Parathyroid adenoma (tissue), 2 donors: ENCODE results near the gene CXCR4.

ENCODE experiments used
- H2AFZ ChIP-seq: fragments of 300-600 bp; sonication (generic); one replicate; pipeline ENCODE4 v1.7.0; 2017; ENCODE audit warnings: antibody characterized with exemption, mild to moderate bottlenecking
- H3K27ac ChIP-seq: fragments of 300-600 bp; sonication (generic); one replicate; pipeline ENCODE4 v1.7.0; 2017
- H3K27me3 ChIP-seq: fragments of 300-600 bp; sonication (generic); one replicate; pipeline ENCODE4 v1.7.0; 2017; ENCODE audit warnings: low read length; ENCODE audit not compliant: control insufficient read depth, insufficient read depth
- H3K36me3 ChIP-seq: fragments of 300-600 bp; sonication (generic); one replicate; pipeline ENCODE4 v1.7.0; 2017; ENCODE audit warnings: low read length; ENCODE audit not compliant: control insufficient read depth, insufficient read depth
- H3K4me1 ChIP-seq: fragments of 300-600 bp; sonication (generic); one replicate; pipeline ENCODE4 v1.7.0; 2017; ENCODE audit warnings: control low read depth
- H3K4me2 ChIP-seq: fragments of 300-600 bp; sonication (generic); one replicate; pipeline ENCODE4 v1.7.0; 2017; ENCODE audit warnings: low read length
- H3K4me3 ChIP-seq: fragments of 300-600 bp; sonication (generic); one replicate; pipeline ENCODE4 v1.7.0; 2017; ENCODE audit warnings: low read depth, low read length
- H3K79me2 ChIP-seq: fragments of 300-600 bp; sonication (generic); one replicate; pipeline ENCODE4 v1.7.0; 2017; ENCODE audit warnings: control low read depth
- H3K9ac ChIP-seq: fragments of 300-600 bp; sonication (generic); one replicate; pipeline ENCODE4 v1.7.0; 2017; ENCODE audit warnings: mild to moderate bottlenecking
- H3K9me3 ChIP-seq: fragments of 300-600 bp; sonication (generic); one replicate; pipeline ENCODE4 v1.7.0; 2017; ENCODE audit warnings: low read length; ENCODE audit not compliant: control insufficient read depth
- CTCF ChIP-seq: fragments of 300-600 bp; sonication (generic); IDR thresholded peaks from one replicate; pipeline ENCODE4 v1.7.0; 2017; ENCODE audit warnings: antibody characterized with exemption, mild to moderate bottlenecking
- donor health status: primary hyperparathyroidism.

The CXCR4 gene

GRCh38 chr2:136130045-136130444 lies 12.1 kb upstream of the CXCR4 start:
- no peaks in the 10 kb centered on the region for H3K79me2 ChIP-seq
- TF ChIP-seq CTCF: no peak
- no peak overlapping the region for H3K4me2 ChIP-seq
- no peak overlapping the region for H3K4me3 ChIP-seq
- H3K36me3 ChIP-seq: no peaks in the 10 kb centered on the region
- no peaks in the 10 kb centered on the region for H3K4me1 ChIP-seq
- no peaks in the 10 kb centered on the region for H3K9me3 ChIP-seq
- no peaks in the 10 kb centered on the region for H3K27me3 ChIP-seq
- no peak overlapping the region for H3K27ac ChIP-seq
- H3K9ac ChIP-seq: no peak overlapping the region
- H2AFZ ChIP-seq: no peak overlapping the region

- H3K9ac ChIP-seq: no peak overlapping the region
- H3K4me1 ChIP-seq: no peaks in the 10 kb centered on the region
- no peaks in the 10 kb centered on the region for H3K36me3 ChIP-seq
- TF ChIP-seq CTCF: no peak
- no peak overlapping the region for H2AFZ ChIP-seq
- H3K27me3 ChIP-seq: no peaks in the 10 kb centered on the region
- no peaks in the 10 kb centered on the region for H3K9me3 ChIP-seq
- no peak overlapping the region for H3K27ac ChIP-seq
- no peaks in the 10 kb centered on the region for H3K79me2 ChIP-seq
- H3K4me3 ChIP-seq: no peak overlapping the region
- no peak overlapping the region for H3K4me2 ChIP-seq
Observed at GRCh38 chr2:136129601-136130000, 11.7 kb upstream of the CXCR4 start.

- no peak for TF ChIP-seq CTCF
- no peaks in the 10 kb centered on the region for H3K4me1 ChIP-seq
- H3K9ac ChIP-seq: no peak overlapping the region
- no peaks in the 10 kb centered on the region for H3K36me3 ChIP-seq
- no peak overlapping the region for H2AFZ ChIP-seq
- no peaks in the 10 kb centered on the region for H3K27me3 ChIP-seq
- H3K27ac ChIP-seq: no peak overlapping the region
- H3K4me3 ChIP-seq: no peak overlapping the region
- no peaks in the 10 kb centered on the region for H3K79me2 ChIP-seq
- no peak overlapping the region for H3K4me2 ChIP-seq
- H3K9me3 ChIP-seq: no peaks in the 10 kb centered on the region
Observed at GRCh38 chr2:136128905-136129304, 11.0 kb upstream of the CXCR4 start.

GRCh38 chr2:136128366-136128765 lies 10.4 kb upstream of the CXCR4 start:
- Histone ChIP-seq H3K4me3 (no peak overlapping the region), H3K9ac (no peak overlapping the region), H3K9me3 (no peaks in the 10 kb centered on the region), H3K27me3 (no peaks in the 10 kb centered on the region), H3K79me2 (no peaks in the 10 kb centered on the region), H3K4me2 (no peak overlapping the region), H3K27ac (no peak overlapping the region), H3K4me1 (no peaks in the 10 kb centered on the region), H3K36me3 (no peaks in the 10 kb centered on the region), H2AFZ (no peak overlapping the region)
- no peak for TF ChIP-seq CTCF

- Histone ChIP-seq H3K4me1 (no peaks in the 10 kb centered on the region), H2AFZ (no peak overlapping the region)
Observed at GRCh38 chr2:136127356-136127755, 9.4 kb upstream of the CXCR4 start.

More at GRCh38 chr2:136127356-136127755, 9.4 kb upstream of the CXCR4 start:
- Histone ChIP-seq H3K79me2 (no peaks in the 10 kb centered on the region), H3K27ac (no peak overlapping the region), H3K27me3 (no peaks in the 10 kb centered on the region), H3K36me3 (no peaks in the 10 kb centered on the region), H3K4me2 (no peak overlapping the region), H3K4me3 (no peak overlapping the region), H3K9ac (no peak overlapping the region), H3K9me3 (no peaks in the 10 kb centered on the region)
- no peak for TF ChIP-seq CTCF
